ENCODE results near the gene CDYL2. TPM values are rescaled to one million over a fixed set of nuclear protein-coding genes. Genes with fewer than 3 reads are reported as not detected.

The CDYL2 gene
- total RNA-seq, 2 donors from 2014 or later = 35.9 to 44.3 TPM

- Mint-ChIP-seq H3K4me3 (no peak overlapping the region), H3K27ac (no peak overlapping the region), H3K27me3 (ENCODE audit: low read depth) (no peaks in the 10 kb centered on the region), H3K36me3 (ENCODE audit: insufficient read depth in 2 of 2) (no peaks in the 10 kb centered on the region), H3K9me3 (no peaks in the 10 kb centered on the region), H3K4me1 (ENCODE audit: low read depth) (peaks cover 3% of the 10 kb centered on the region)
- ATAC-seq (replicated peaks in 1 of 2) = no peak
- DNase-seq = no peak
These were observed 93.0 kb downstream of the CDYL2 start for GRCh38 chr16:80711406-80711805.

GRCh38 chr16:80710918-80711317 lies 93.5 kb downstream of the CDYL2 start:
- no peak overlapping the region for H3K4me3 Mint-ChIP-seq
- no peak overlapping the region for H3K27ac Mint-ChIP-seq
- ATAC-seq (replicated peaks in 1 of 2) (no peak), DNase-seq (no peak)
- peaks cover 5% of the 10 kb centered on the region for H3K4me1 Mint-ChIP-seq (ENCODE audit: low read depth)
- no peaks in the 10 kb centered on the region for H3K27me3 Mint-ChIP-seq (ENCODE audit: low read depth)
- no peaks in the 10 kb centered on the region for H3K36me3 Mint-ChIP-seq (ENCODE audit: insufficient read depth in 2 of 2)
- peaks cover 0 to under 1% of the 10 kb centered on the region in 2 donors for H3K9me3 Mint-ChIP-seq

GRCh38 chr16:80708823-80709222 lies 95.6 kb downstream of the CDYL2 start:
- DNase-seq (no peak), ATAC-seq (replicated peaks in 1 of 2) (no peak)
- Mint-ChIP-seq H3K27me3 (ENCODE audit: low read depth) (no peaks in the 10 kb centered on the region), H3K27ac (no peak overlapping the region), H3K4me1 (ENCODE audit: low read depth) (peaks cover 9% of the 10 kb centered on the region), H3K9me3 (peaks cover 0 to 1% of the 10 kb centered on the region in 2 donors), H3K36me3 (ENCODE audit: insufficient read depth in 2 of 2) (no peaks in the 10 kb centered on the region), H3K4me3 (no peak overlapping the region)

- no peak for DNase-seq
- Mint-ChIP-seq H3K27ac (no peak overlapping the region), H3K27me3 (ENCODE audit: low read depth) (no peaks in the 10 kb centered on the region), H3K36me3 (ENCODE audit: insufficient read depth in 2 of 2) (no peaks in the 10 kb centered on the region), H3K4me1 (ENCODE audit: low read depth) (peaks cover 9% of the 10 kb centered on the region), H3K4me3 (no peak overlapping the region), H3K9me3 (peaks cover 0 to 1% of the 10 kb centered on the region in 2 donors)
- no peak for ATAC-seq (replicated peaks in 1 of 2)
These were observed 96.7 kb downstream of the CDYL2 start for GRCh38 chr16:80707686-80708085.

- DNase-seq = no peak
- ATAC-seq (replicated peaks in 1 of 2) = no peak
- Mint-ChIP-seq H3K4me3 (no peak overlapping the region), H3K36me3 (ENCODE audit: insufficient read depth in 2 of 2) (no peaks in the 10 kb centered on the region), H3K27me3 (ENCODE audit: low read depth) (no peaks in the 10 kb centered on the region), H3K4me1 (ENCODE audit: low read depth) (peaks cover 14% of the 10 kb centered on the region), H3K27ac (no peak overlapping the region), H3K9me3 (peaks cover 0 to 1% of the 10 kb centered on the region in 2 donors)
These were observed 98.8 kb downstream of the CDYL2 start for GRCh38 chr16:80705596-80705995.

GRCh38 chr16:80704751-80705505 lies 99.5 kb downstream of the CDYL2 start:
- no peak overlapping the region for H3K27ac Mint-ChIP-seq
- DNase-seq (no peak), ATAC-seq (replicated peaks in 1 of 2) (no peak)
- no peaks in the 10 kb centered on the region for H3K27me3 Mint-ChIP-seq (ENCODE audit: low read depth)
- no peak overlapping the region for H3K4me3 Mint-ChIP-seq
- H3K4me1 Mint-ChIP-seq (ENCODE audit: low read depth) = peaks cover 19% of the 10 kb centered on the region
- no peaks in the 10 kb centered on the region for H3K36me3 Mint-ChIP-seq (ENCODE audit: insufficient read depth in 2 of 2)
- peaks cover 0 to 1% of the 10 kb centered on the region in 2 donors for H3K9me3 Mint-ChIP-seq

GRCh38 chr16:80703131-80704071 lies 101.0 kb downstream of the CDYL2 start:
- Mint-ChIP-seq H3K4me1 (ENCODE audit: low read depth) (peaks cover 19% of the 10 kb centered on the region), H3K9me3 (peaks cover 0 to 1% of the 10 kb centered on the region in 2 donors), H3K27me3 (ENCODE audit: low read depth) (no peaks in the 10 kb centered on the region), H3K4me3 (no peak overlapping the region), H3K27ac (no peak overlapping the region), H3K36me3 (ENCODE audit: insufficient read depth in 2 of 2) (no peaks in the 10 kb centered on the region)
- ATAC-seq (replicated peaks in 1 of 2) (no peak), DNase-seq (no peak)

- ATAC-seq (replicated peaks in 1 of 2) (no peak), DNase-seq (no peak)
- Mint-ChIP-seq H3K9me3 (peaks cover 0 to 1% of the 10 kb centered on the region in 2 donors), H3K36me3 (ENCODE audit: insufficient read depth in 2 of 2) (no peaks in the 10 kb centered on the region), H3K27ac (no peak overlapping the region), H3K4me3 (no peak overlapping the region), H3K4me1 (ENCODE audit: low read depth) (peaks cover 19% of the 10 kb centered on the region), H3K27me3 (ENCODE audit: low read depth) (no peaks in the 10 kb centered on the region)
These were observed 101.7 kb downstream of the CDYL2 start for GRCh38 chr16:80702696-80703095.

- Mint-ChIP-seq H3K4me1 (ENCODE audit: low read depth) (peaks cover 14% of the 10 kb centered on the region), H3K4me3 (no peak overlapping the region), H3K36me3 (ENCODE audit: insufficient read depth in 2 of 2) (peaks cover 0 to 3% of the 10 kb centered on the region in 2 donors), H3K9me3 (peaks cover 2 to 4% of the 10 kb centered on the region in 2 donors), H3K27ac (no peak overlapping the region), H3K27me3 (ENCODE audit: low read depth) (no peaks in the 10 kb centered on the region)
- ATAC-seq (replicated peaks in 1 of 2) = no peak
- DNase-seq = no peak
These were observed 103.8 kb downstream of the CDYL2 start for GRCh38 chr16:80700558-80700957.

GRCh38 chr16:80695020-80695419 lies 109.4 kb downstream of the CDYL2 start:
- Mint-ChIP-seq H3K4me3 (peak overlapping the region in 1 of 2 donors; percentile 2), H3K4me1 (ENCODE audit: low read depth) (peaks cover 23% of the 10 kb centered on the region), H3K9me3 (peaks cover 4% of the 10 kb centered on the region in 2 donors), H3K36me3 (ENCODE audit: insufficient read depth in 2 of 2) (peaks cover 2 to 3% of the 10 kb centered on the region in 2 donors), H3K27me3 (ENCODE audit: low read depth) (no peaks in the 10 kb centered on the region), H3K27ac (peak overlapping the region; percentile 3)
- ATAC-seq (replicated peaks in 1 of 2) = no peak
- DNase-seq = no peak

- peak overlapping the region in 1 of 2 donors; percentile 63 for H3K4me3 Mint-ChIP-seq
- H3K27ac Mint-ChIP-seq = no peak overlapping the region
- peaks cover 23% of the 10 kb centered on the region for H3K4me1 Mint-ChIP-seq (ENCODE audit: low read depth)
- DNase-seq = peak; percentile 21 to 34
- H3K9me3 Mint-ChIP-seq = peaks cover 4% of the 10 kb centered on the region in 2 donors
- peak; percentile 80 to 83 for ATAC-seq (replicated peaks in 1 of 2)
- H3K36me3 Mint-ChIP-seq (ENCODE audit: insufficient read depth in 2 of 2) = peaks cover 2 to 3% of the 10 kb centered on the region in 2 donors
- no peaks in the 10 kb centered on the region for H3K27me3 Mint-ChIP-seq (ENCODE audit: low read depth)
These were observed 110.8 kb downstream of the CDYL2 start for GRCh38 chr16:80693553-80693952.

- Mint-ChIP-seq H3K27me3 (ENCODE audit: low read depth) (no peaks in the 10 kb centered on the region), H3K27ac (peak overlapping the region; percentile 91), H3K9me3 (peaks cover 3% of the 10 kb centered on the region in 2 donors), H3K4me3 (no peak overlapping the region), H3K4me1 (ENCODE audit: low read depth) (peaks cover 23% of the 10 kb centered on the region), H3K36me3 (ENCODE audit: insufficient read depth in 2 of 2) (peaks cover 2 to 3% of the 10 kb centered on the region in 2 donors)
- DNase-seq (no peak), ATAC-seq (replicated peaks in 1 of 2) (no peak)
These were observed 112.1 kb downstream of the CDYL2 start for GRCh38 chr16:80692270-80692669.

- Mint-ChIP-seq H3K36me3 (ENCODE audit: insufficient read depth in 2 of 2) (peaks cover 0 to 2% of the 10 kb centered on the region in 2 donors), H3K27me3 (ENCODE audit: low read depth) (no peaks in the 10 kb centered on the region), H3K4me3 (peak overlapping the region in 1 of 2 donors; percentile 21), H3K27ac (no peak overlapping the region), H3K9me3 (peaks cover 0 to 1% of the 10 kb centered on the region in 2 donors), H3K4me1 (ENCODE audit: low read depth) (peaks cover 23% of the 10 kb centered on the region)
- no peak for DNase-seq
- no peak for ATAC-seq (replicated peaks in 1 of 2)
These were observed 113.2 kb downstream of the CDYL2 start for GRCh38 chr16:80691111-80691741.

Data from activated T-cell treated with anti-CD3 and anti-CD28 coated beads, Interleukin-2, amount 50 U/mL, for 72 hours (primary cell).